Measurements from ENCODE around the gene PRRG3.

PRRG3 gene

DNA sequence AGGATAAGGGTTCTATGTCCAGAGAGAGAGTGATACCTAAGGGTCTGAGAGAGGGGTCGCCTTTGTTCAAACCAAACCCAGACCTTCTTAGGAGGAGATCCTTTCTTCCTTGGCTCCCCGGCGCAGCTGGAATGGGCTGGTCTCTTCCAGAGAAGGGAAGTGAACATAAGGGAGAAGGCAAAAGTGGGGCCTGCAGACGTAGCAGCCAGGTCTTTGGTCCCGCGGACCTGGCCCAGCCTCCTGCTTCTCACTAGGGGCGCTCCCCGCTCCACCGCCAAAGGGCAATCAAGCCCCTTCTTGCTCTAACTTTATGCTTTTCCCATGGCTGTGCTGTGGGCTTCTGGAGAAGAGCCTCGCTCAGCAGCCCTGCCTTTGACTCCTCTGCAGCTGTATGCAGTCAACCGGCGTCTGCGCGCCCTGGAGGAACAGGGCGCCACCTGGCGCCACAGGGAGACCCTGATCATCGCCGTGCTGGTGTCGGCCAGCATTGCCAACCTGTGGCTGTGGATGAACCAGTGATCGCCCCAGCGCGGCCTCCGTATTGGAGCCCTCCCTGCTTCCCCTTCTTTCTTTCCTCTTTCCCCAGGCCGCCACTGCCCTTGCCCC lies 27.1 kb downstream of the PRRG3 start:
- TF ChIP-seq, protein P1, sequence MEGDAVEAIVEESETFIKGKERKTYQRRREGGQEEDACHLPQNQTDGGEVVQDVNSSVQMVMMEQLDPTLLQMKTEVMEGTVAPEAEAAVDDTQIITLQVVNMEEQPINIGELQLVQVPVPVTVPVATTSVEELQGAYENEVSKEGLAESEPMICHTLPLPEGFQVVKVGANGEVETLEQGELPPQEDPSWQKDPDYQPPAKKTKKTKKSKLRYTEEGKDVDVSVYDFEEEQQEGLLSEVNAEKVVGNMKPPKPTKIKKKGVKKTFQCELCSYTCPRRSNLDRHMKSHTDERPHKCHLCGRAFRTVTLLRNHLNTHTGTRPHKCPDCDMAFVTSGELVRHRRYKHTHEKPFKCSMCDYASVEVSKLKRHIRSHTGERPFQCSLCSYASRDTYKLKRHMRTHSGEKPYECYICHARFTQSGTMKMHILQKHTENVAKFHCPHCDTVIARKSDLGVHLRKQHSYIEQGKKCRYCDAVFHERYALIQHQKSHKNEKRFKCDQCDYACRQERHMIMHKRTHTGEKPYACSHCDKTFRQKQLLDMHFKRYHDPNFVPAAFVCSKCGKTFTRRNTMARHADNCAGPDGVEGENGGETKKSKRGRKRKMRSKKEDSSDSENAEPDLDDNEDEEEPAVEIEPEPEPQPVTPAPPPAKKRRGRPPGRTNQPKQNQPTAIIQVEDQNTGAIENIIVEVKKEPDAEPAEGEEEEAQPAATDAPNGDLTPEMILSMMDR (IDR thresholded peaks at IDR 0.05; ENCODE audit: low read depth, low read length), result no peak
- H3K4me3 ChIP-seq (ENCODE audit: low read depth, low read length), result no peak overlapping the region

GRCh38 chrX:151723156-151723760 lies 28.0 kb downstream of the PRRG3 start:
- TF ChIP-seq, protein P1 (IDR thresholded peaks at IDR 0.05; ENCODE audit: low read depth, low read length), result no peak
- no peak overlapping the region for H3K4me3 ChIP-seq (ENCODE audit: low read depth, low read length)

DNA sequence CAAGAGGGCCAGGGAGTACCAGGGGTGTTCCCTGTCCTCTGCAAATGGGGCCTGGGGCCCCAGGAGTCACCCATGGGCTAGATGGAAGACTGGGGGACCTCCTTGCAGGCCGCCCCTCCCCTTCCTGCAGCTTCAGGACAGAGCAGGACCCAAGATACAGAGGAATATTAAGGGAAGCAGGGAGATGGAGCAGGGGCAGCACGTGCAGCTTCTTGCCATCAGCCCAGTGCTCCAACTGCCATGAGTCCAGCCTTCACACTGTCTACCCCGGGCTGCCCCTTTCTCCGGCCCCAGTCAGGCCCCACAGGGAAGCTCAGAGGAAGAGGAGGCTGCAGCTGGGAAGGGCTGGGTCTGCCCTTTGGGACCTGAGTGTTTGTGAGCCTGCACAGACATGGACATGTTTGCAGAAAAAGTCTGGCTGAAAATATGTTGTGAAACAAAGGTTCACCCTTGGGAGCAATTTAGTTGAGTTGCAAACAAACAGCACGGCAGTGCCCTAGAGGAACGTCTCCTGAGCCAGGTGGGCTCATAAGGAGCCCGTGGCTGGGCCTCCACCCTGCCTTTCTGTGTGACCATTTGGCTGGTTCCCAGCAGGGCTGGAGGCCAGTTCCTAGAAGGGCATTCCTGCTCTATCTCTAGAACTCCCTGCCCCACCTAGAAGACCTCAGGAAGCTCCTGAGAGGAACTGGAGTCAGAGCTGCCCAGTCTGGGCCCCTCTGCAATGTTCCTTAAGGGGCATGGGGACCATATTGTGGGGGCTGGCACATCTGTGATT lies 29.5 kb downstream of the PRRG3 start:
- H3K4me3 ChIP-seq (ENCODE audit: low read depth, low read length), result no peak overlapping the region
- TF ChIP-seq, protein P1 (IDR thresholded peaks at IDR 0.05; ENCODE audit: low read depth, low read length), result no peak

DNA sequence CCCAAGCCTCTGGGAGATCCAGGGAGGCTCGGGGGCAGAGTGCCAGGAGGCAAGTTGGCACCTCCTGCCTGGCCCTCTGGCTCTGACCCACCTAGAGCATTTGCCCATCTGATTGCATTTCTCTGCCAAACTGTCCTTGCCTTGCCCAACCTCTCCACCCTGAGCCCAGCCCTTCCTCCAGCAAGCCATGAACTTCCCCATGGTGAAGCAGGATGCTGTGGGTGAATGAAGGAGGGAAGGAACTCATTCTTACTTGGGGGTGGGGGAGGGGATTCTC lies 30.0 kb downstream of the PRRG3 start:
- no peak overlapping the region for H3K4me3 ChIP-seq (ENCODE audit: low read depth, low read length)
- TF ChIP-seq, protein P1 (IDR thresholded peaks at IDR 0.05; ENCODE audit: low read depth, low read length), result no peak

- no peak overlapping the region for H3K4me3 ChIP-seq (ENCODE audit: low read depth, low read length)
- TF ChIP-seq, protein P1 (IDR thresholded peaks at IDR 0.05; ENCODE audit: low read depth, low read length), result no peak
Measured at GRCh38 chrX:151726751-151727150, 31.5 kb downstream of the PRRG3 start.

DNA sequence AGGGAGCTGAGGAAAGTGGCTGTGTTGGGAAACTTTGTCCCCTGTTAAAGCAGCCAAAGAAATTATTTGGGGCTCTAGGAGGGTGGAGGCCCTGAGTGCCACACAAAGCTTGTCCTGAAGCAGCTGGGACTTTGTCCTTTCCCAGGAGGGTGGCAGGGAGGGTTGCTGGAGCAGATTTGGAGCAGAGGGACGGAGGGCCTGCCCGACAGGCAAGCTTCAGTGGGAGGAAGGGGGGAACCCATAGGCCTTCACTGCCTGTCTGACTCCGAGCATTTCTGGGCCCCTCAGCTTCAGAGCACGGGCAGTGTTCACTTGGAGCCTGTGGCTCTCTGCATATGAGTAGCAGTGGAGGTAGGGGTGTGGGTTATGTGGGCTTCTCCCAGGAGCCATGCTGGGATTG lies 32.1 kb downstream of the PRRG3 start:
- TF ChIP-seq, protein P1 (IDR thresholded peaks at IDR 0.05; ENCODE audit: low read depth, low read length), result no peak
- H3K4me3 ChIP-seq (ENCODE audit: low read depth, low read length), result no peak overlapping the region

GRCh38 chrX:151729056-151729725 lies 33.9 kb downstream of the PRRG3 start:
- TF ChIP-seq, protein P1 (IDR thresholded peaks at IDR 0.05; ENCODE audit: low read depth, low read length), result no peak
- H3K4me3 ChIP-seq (ENCODE audit: low read depth, low read length), result no peak overlapping the region
